ENCODE results near the gene CRYBA1.
"Not testable (repeated sequence)": the region's sequence is repeated elsewhere in the genome, so short reads cannot be mapped to it uniquely, and the experiment has no call there.

CRYBA1 gene

GRCh38 chr17:29256735-29257466, 10.2 kb downstream of the CRYBA1 start:
- Histone ChIP-seq H3K4me1 (ENCODE audit: insufficient read depth, insufficient read length) (no peaks in the 10 kb centered on the region), H3K9me3 (ENCODE audit: insufficient read depth, low read length) (no peaks in the 10 kb centered on the region), H3K36me3 (ENCODE audit: insufficient read depth, insufficient read length, low read length) (peaks cover 12% of the 10 kb centered on the region), H3K4me3 (ENCODE audit: insufficient read length, low read depth) (no peak overlapping the region), H3K27me3 (ENCODE audit: insufficient read depth, insufficient read length) (no peaks in the 10 kb centered on the region), H3K9ac (ENCODE audit: insufficient read length, low read depth) (no peak overlapping the region)
- DNase-seq (ENCODE audit: low read depth, low spot score) = no peak
- no peak for TF ChIP-seq SUZ12 (IDR thresholded peaks at IDR 0.05; ENCODE audit: extremely low read depth, insufficient read depth, insufficient read length)
- no peak for TF ChIP-seq ZNF274 (IDR thresholded peaks at IDR 0.05; ENCODE audit: low read depth, low read length)
- no peak for TF ChIP-seq YY1 (IDR thresholded peaks at IDR 0.05; ENCODE audit: insufficient read depth, insufficient read length)

GRCh38 chr17:29257756-29258155, 11.1 kb downstream of the CRYBA1 start:
- TF ChIP-seq SUZ12 (IDR thresholded peaks at IDR 0.05; ENCODE audit: extremely low read depth, insufficient read depth, insufficient read length) (no peak), YY1 (IDR thresholded peaks at IDR 0.05; ENCODE audit: insufficient read depth, insufficient read length) (no peak), ZNF274 (IDR thresholded peaks at IDR 0.05; ENCODE audit: low read depth, low read length) (no peak)
- Histone ChIP-seq H3K4me3 (ENCODE audit: insufficient read length, low read depth) (no peak overlapping the region), H3K27me3 (ENCODE audit: insufficient read depth, insufficient read length) (no peaks in the 10 kb centered on the region), H3K9ac (ENCODE audit: insufficient read length, low read depth) (no peak overlapping the region), H3K36me3 (ENCODE audit: insufficient read depth, insufficient read length, low read length) (peaks cover 19% of the 10 kb centered on the region), H3K4me1 (ENCODE audit: insufficient read depth, insufficient read length) (no peaks in the 10 kb centered on the region), H3K9me3 (ENCODE audit: insufficient read depth, low read length) (no peaks in the 10 kb centered on the region)
- DNase-seq (ENCODE audit: low read depth, low spot score) = no peak

- Histone ChIP-seq H3K4me1 (ENCODE audit: insufficient read depth, insufficient read length) (no peaks in the 10 kb centered on the region), H3K9me3 (ENCODE audit: insufficient read depth, low read length) (no peaks in the 10 kb centered on the region), H3K4me3 (ENCODE audit: insufficient read length, low read depth) (no peak overlapping the region), H3K27me3 (ENCODE audit: insufficient read depth, insufficient read length) (no peaks in the 10 kb centered on the region), H3K9ac (ENCODE audit: insufficient read length, low read depth) (no peak overlapping the region), H3K36me3 (ENCODE audit: insufficient read depth, insufficient read length, low read length) (peaks cover 63% of the 10 kb centered on the region)
- DNase-seq (ENCODE audit: low read depth, low spot score) = no peak
- TF ChIP-seq SUZ12 (IDR thresholded peaks at IDR 0.05; ENCODE audit: extremely low read depth, insufficient read depth, insufficient read length) (no peak), ZNF274 (IDR thresholded peaks at IDR 0.05; ENCODE audit: low read depth, low read length) (no peak), YY1 (IDR thresholded peaks at IDR 0.05; ENCODE audit: insufficient read depth, insufficient read length) (no peak)
These were observed 17.3 kb downstream of the CRYBA1 start for GRCh38 chr17:29263916-29264315.

GRCh38 chr17:29271980-29272379, 25.3 kb downstream of the CRYBA1 start:
- peaks cover 64% of the 10 kb centered on the region for H3K36me3 ChIP-seq (ENCODE audit: insufficient read depth, insufficient read length, low read length)
- DNase-seq (ENCODE audit: low read depth, low spot score); H3K9ac ChIP-seq (ENCODE audit: insufficient read length, low read depth); H3K4me3 ChIP-seq (ENCODE audit: insufficient read length, low read depth); H3K27me3 ChIP-seq (ENCODE audit: insufficient read depth, insufficient read length); H3K4me1 ChIP-seq (ENCODE audit: insufficient read depth, insufficient read length); H3K9me3 ChIP-seq (ENCODE audit: insufficient read depth, low read length): not testable (repeated sequence)

- H3K4me3 ChIP-seq (ENCODE audit: insufficient read length, low read depth) = no peak overlapping the region
- H3K4me1 ChIP-seq (ENCODE audit: insufficient read depth, insufficient read length) = no peaks in the 10 kb centered on the region
- no peak overlapping the region for H3K9ac ChIP-seq (ENCODE audit: insufficient read length, low read depth)
- DNase-seq (ENCODE audit: low read depth, low spot score) = no peak
- peaks cover 69% of the 10 kb centered on the region for H3K36me3 ChIP-seq (ENCODE audit: insufficient read depth, insufficient read length, low read length)
- no peaks in the 10 kb centered on the region for H3K9me3 ChIP-seq (ENCODE audit: insufficient read depth, low read length)
- no peaks in the 10 kb centered on the region for H3K27me3 ChIP-seq (ENCODE audit: insufficient read depth, insufficient read length)
- TF ChIP-seq YY1 (IDR thresholded peaks at IDR 0.05; ENCODE audit: insufficient read depth, insufficient read length) (no peak), SUZ12 (IDR thresholded peaks at IDR 0.05; ENCODE audit: extremely low read depth, insufficient read depth, insufficient read length) (no peak), ZNF274 (IDR thresholded peaks at IDR 0.05; ENCODE audit: low read depth, low read length) (no peak)
These were observed 27.3 kb downstream of the CRYBA1 start for GRCh38 chr17:29273924-29274323.

- Histone ChIP-seq H3K36me3 (ENCODE audit: insufficient read depth, insufficient read length, low read length) (peaks cover 74% of the 10 kb centered on the region), H3K9me3 (ENCODE audit: insufficient read depth, low read length) (peaks cover 6% of the 10 kb centered on the region; the same call in 1 of the 2 replicates)
These were observed 32.0 kb downstream of the CRYBA1 start for GRCh38 chr17:29278692-29279091.

GRCh38 chr17:29279397-29280070, 32.9 kb downstream of the CRYBA1 start:
- no peak for DNase-seq (ENCODE audit: low read depth, low spot score)
- peaks cover 6% of the 10 kb centered on the region; the same call in 1 of the 2 replicates for H3K9me3 ChIP-seq (ENCODE audit: insufficient read depth, low read length)
- TF ChIP-seq ZNF274 (IDR thresholded peaks at IDR 0.05; ENCODE audit: low read depth, low read length) (no peak), SUZ12 (IDR thresholded peaks at IDR 0.05; ENCODE audit: extremely low read depth, insufficient read depth, insufficient read length) (no peak), YY1 (IDR thresholded peaks at IDR 0.05; ENCODE audit: insufficient read depth, insufficient read length) (no peak)
- H3K9ac ChIP-seq (ENCODE audit: insufficient read length, low read depth) = no peak overlapping the region
- H3K4me1 ChIP-seq (ENCODE audit: insufficient read depth, insufficient read length) = no peaks in the 10 kb centered on the region
- no peak overlapping the region for H3K4me3 ChIP-seq (ENCODE audit: insufficient read length, low read depth)
- H3K36me3 ChIP-seq (ENCODE audit: insufficient read depth, insufficient read length, low read length) = peaks cover 71% of the 10 kb centered on the region
- H3K27me3 ChIP-seq (ENCODE audit: insufficient read depth, insufficient read length) = no peaks in the 10 kb centered on the region

More at GRCh38 chr17:29278692-29279091, 32.0 kb downstream of the CRYBA1 start:
- Histone ChIP-seq H3K4me1 (ENCODE audit: insufficient read depth, insufficient read length) (no peaks in the 10 kb centered on the region), H3K9ac (ENCODE audit: insufficient read length, low read depth) (no peak overlapping the region), H3K27me3 (ENCODE audit: insufficient read depth, insufficient read length) (no peaks in the 10 kb centered on the region), H3K4me3 (ENCODE audit: insufficient read length, low read depth) (no peak overlapping the region)
- no peak for DNase-seq (ENCODE audit: low read depth, low spot score)
- TF ChIP-seq YY1 (IDR thresholded peaks at IDR 0.05; ENCODE audit: insufficient read depth, insufficient read length) (no peak), ZNF274 (IDR thresholded peaks at IDR 0.05; ENCODE audit: low read depth, low read length) (no peak), SUZ12 (IDR thresholded peaks at IDR 0.05; ENCODE audit: extremely low read depth, insufficient read depth, insufficient read length) (no peak)

All from NT2/D1 (cell line).